IPS-20b (cell line): ENCODE data around the gene SH3D19.
"Not testable (repeated sequence)": the region's sequence is repeated elsewhere in the genome, so short reads cannot be mapped to it uniquely, and the experiment has no call there.

Experiments
- H3K27ac ChIP-seq: one replicate; pipeline ENCODE4 v1.5.1; 2013; ENCODE audit warnings: low read length
- H3K27me3 ChIP-seq: 2 replicates; pipeline ENCODE4 v1.6.1; 2013; ENCODE audit warnings: mild to moderate bottlenecking, low read length, inconsistent platforms; ENCODE audit not compliant: insufficient read depth
- H3K36me3 ChIP-seq: 2 replicates; pipeline ENCODE4 v1.6.1; 2013; ENCODE audit warnings: low read depth, mild to moderate bottlenecking, inconsistent platforms, low read length, moderate library complexity; ENCODE audit not compliant: insufficient read depth
- H3K4me1 ChIP-seq: 2 replicates; pipeline ENCODE4 v1.6.1; 2013; ENCODE audit warnings: mild to moderate bottlenecking, control low read depth, inconsistent platforms, low read length, moderate library complexity; ENCODE audit not compliant: insufficient read depth
- H3K4me3 ChIP-seq: 2 replicates; pipeline ENCODE4 v1.5.1; 2013; ENCODE audit warnings: mild to moderate bottlenecking, low read length, inconsistent platforms
- H3K9ac ChIP-seq: 2 replicates; pipeline ENCODE4 v1.6.1; 2013; ENCODE audit warnings: low read depth, mild to moderate bottlenecking, inconsistent platforms, low read length, moderate library complexity
- H3K9me3 ChIP-seq: 2 replicates; pipeline ENCODE4 v1.6.1; 2013; ENCODE audit warnings: mild to moderate bottlenecking, low read depth, low read length, inconsistent platforms; ENCODE audit not compliant: insufficient read depth

The SH3D19 gene

GRCh38 chr4:151339467-151339866, 14.1 kb upstream of the SH3D19 start:
- H3K27ac ChIP-seq, result no peak overlapping the region
- no peak overlapping the region for H3K4me3 ChIP-seq
- no peaks in the 10 kb centered on the region for H3K36me3 ChIP-seq
- no peaks in the 10 kb centered on the region for H3K27me3 ChIP-seq
- H3K9ac ChIP-seq, result no peak overlapping the region
- no peaks in the 10 kb centered on the region for H3K9me3 ChIP-seq
- H3K4me1 ChIP-seq, result no peaks in the 10 kb centered on the region

- Histone ChIP-seq H3K27ac (no peak overlapping the region), H3K4me1 (no peaks in the 10 kb centered on the region), H3K4me3 (no peak overlapping the region), H3K9ac (no peak overlapping the region), H3K27me3 (0 out of 2 replicates have a peak, but pooled peaks cover 7% of the 10 kb centered on the region), H3K9me3 (no peaks in the 10 kb centered on the region), H3K36me3 (no peaks in the 10 kb centered on the region)
Observed at GRCh38 chr4:151331276-151332042, 6.1 kb upstream of the SH3D19 start.

GRCh38 chr4:151329217-151330007, 4.0 kb upstream of the SH3D19 start:
- no peak overlapping the region for H3K27ac ChIP-seq
- peaks cover 3% of the 10 kb centered on the region; the same call in 1 of the 2 replicates for H3K4me1 ChIP-seq
- 0 out of 2 replicates have a peak, but pooled peaks cover 7% of the 10 kb centered on the region for H3K27me3 ChIP-seq
- H3K9me3 ChIP-seq, result no peaks in the 10 kb centered on the region
- H3K4me3 ChIP-seq, result no peak overlapping the region
- no peaks in the 10 kb centered on the region for H3K36me3 ChIP-seq
- no peak overlapping the region for H3K9ac ChIP-seq

GRCh38 chr4:151325949-151326246, 493 bp upstream of the SH3D19 start:
- H3K36me3 ChIP-seq, result no peaks in the 10 kb centered on the region
- H3K4me3 ChIP-seq, result peak overlapping the region; percentile 73
- peaks cover 24% of the 10 kb centered on the region for H3K4me1 ChIP-seq
- no peak overlapping the region for H3K27ac ChIP-seq
- 0 out of 2 replicates have a peak, but pooled peaks cover 7% of the 10 kb centered on the region for H3K27me3 ChIP-seq
- no peaks in the 10 kb centered on the region for H3K9me3 ChIP-seq
- peak overlapping the region; percentile 79; the same call in 1 of the 2 replicates for H3K9ac ChIP-seq

GRCh38 chr4:151324752-151325110, 674 bp downstream of the SH3D19 start:
- no peak overlapping the region for H3K27ac ChIP-seq
- peaks cover 24% of the 10 kb centered on the region for H3K4me1 ChIP-seq
- H3K9ac ChIP-seq, result peak overlapping the region; percentile 79; the same call in 1 of the 2 replicates
- H3K36me3 ChIP-seq, result no peaks in the 10 kb centered on the region
- H3K9me3 ChIP-seq, result no peaks in the 10 kb centered on the region
- peak overlapping the region; percentile 73 for H3K4me3 ChIP-seq
- H3K27me3 ChIP-seq, result 0 out of 2 replicates have a peak, but pooled peaks cover 7% of the 10 kb centered on the region

- Histone ChIP-seq H3K4me3 (peak overlapping the region; percentile 73), H3K9me3 (no peaks in the 10 kb centered on the region), H3K27ac (peak overlapping the region; percentile 4), H3K4me1 (peaks cover 24% of the 10 kb centered on the region), H3K9ac (peak overlapping the region; percentile 79; the same call in 1 of the 2 replicates), H3K27me3 (0 out of 2 replicates have a peak, but pooled peaks cover 7% of the 10 kb centered on the region), H3K36me3 (no peaks in the 10 kb centered on the region)
Observed at GRCh38 chr4:151324124-151324751, 1.2 kb downstream of the SH3D19 start.

GRCh38 chr4:151323667-151324066, 1.7 kb downstream of the SH3D19 start:
- Histone ChIP-seq H3K27ac (peak overlapping the region; percentile 4), H3K27me3 (0 out of 2 replicates have a peak, but pooled peaks cover 7% of the 10 kb centered on the region), H3K9me3 (no peaks in the 10 kb centered on the region), H3K9ac (peak overlapping the region; percentile 79; the same call in 1 of the 2 replicates), H3K4me3 (peak overlapping the region; percentile 73), H3K36me3 (no peaks in the 10 kb centered on the region), H3K4me1 (peaks cover 24% of the 10 kb centered on the region)

- H3K27me3 ChIP-seq, result 0 out of 2 replicates have a peak, but pooled peaks cover 7% of the 10 kb centered on the region
Observed at GRCh38 chr4:151322570-151322969, 2.8 kb downstream of the SH3D19 start.

GRCh38 chr4:151322161-151322560, 3.2 kb downstream of the SH3D19 start:
- not testable (repeated sequence) for H3K9me3 ChIP-seq, H3K27ac ChIP-seq, H3K4me3 ChIP-seq, H3K27me3 ChIP-seq, H3K9ac ChIP-seq, H3K36me3 ChIP-seq
- H3K4me1 ChIP-seq, result peaks cover 24% of the 10 kb centered on the region

More at GRCh38 chr4:151322570-151322969, 2.8 kb downstream of the SH3D19 start:
- Histone ChIP-seq H3K4me1 (peaks cover 24% of the 10 kb centered on the region), H3K4me3 (peak overlapping the region; percentile 73), H3K9ac (peak overlapping the region; percentile 3; the same call in 1 of the 2 replicates), H3K36me3 (no peaks in the 10 kb centered on the region), H3K27ac (no peak overlapping the region), H3K9me3 (no peaks in the 10 kb centered on the region)

- Histone ChIP-seq H3K27me3 (0 out of 2 replicates have a peak, but pooled peaks cover under 1% of the 10 kb centered on the region), H3K27ac (no peak overlapping the region), H3K4me1 (peaks cover 24% of the 10 kb centered on the region), H3K4me3 (no peak overlapping the region), H3K9ac (no peak overlapping the region), H3K9me3 (no peaks in the 10 kb centered on the region), H3K36me3 (no peaks in the 10 kb centered on the region)
Observed at GRCh38 chr4:151321586-151321985, 3.8 kb downstream of the SH3D19 start.

- Histone ChIP-seq H3K27me3 (no peaks in the 10 kb centered on the region), H3K9me3 (no peaks in the 10 kb centered on the region), H3K9ac (no peak overlapping the region), H3K36me3 (no peaks in the 10 kb centered on the region), H3K4me3 (no peak overlapping the region), H3K27ac (no peak overlapping the region), H3K4me1 (peaks cover 33% of the 10 kb centered on the region)
Observed at GRCh38 chr4:151319490-151319889, 5.9 kb downstream of the SH3D19 start.
